ENCODE measurements around the gene MPI. TPM values are rescaled to one million over a fixed set of nuclear protein-coding genes. Genes with fewer than 3 reads are reported as not detected.

MPI gene
- total and polyA plus RNA-seq, 2 of the 8 experiments (the other 6 are each of a cell fraction or from before 2014, with no cell fraction given), result 31.0 to 74.8 TPM

GRCh38 chr15:74891469-74891868, 1.6 kb downstream of the MPI start (continued):
- no peak for TF ChIP-seq RFX5 (IDR thresholded peaks at IDR 0.05; ENCODE audit: borderline replicate concordance, low read depth, low read length)
